Measurements from ENCODE around the gene ADAMTS10. TPM values are rescaled to one million over a fixed set of nuclear protein-coding genes. Genes with fewer than 3 reads are reported as not detected.

The ADAMTS10 gene
- total and polyA plus RNA-seq, 3 experiments from 2014 or later, result 1.3 to 16.2 (median 13.2) TPM

GRCh38 chr19:8532225-8532624, 78.3 kb downstream of the ADAMTS10 start:
- ChIA-PET CTCF (interaction anchor here (0.6 to 1.4 kb wide), 3 partner anchors 10 to 47 kb away, joined by 3 read pairs; no protein-coding TSS in a partner anchor), POLR2A (no interaction called here)
- Mint-ChIP-seq H3K4me1 (peaks cover 7 to 13% (median 11%) of the 10 kb centered on the region in 3 donors), H3K27ac (peak overlapping the region in 2 of 8 donors; percentile 29 to 41), H3K36me3 (peaks cover 20 to 72% (median 27%) of the 10 kb centered on the region in 3 donors), H3K9me3 (no peaks in the 10 kb centered on the region), H3K4me3 (no peak overlapping the region), H3K27me3 (peaks cover 0 to 1% of the 10 kb centered on the region in 2 donors)
- peaks cover 30% of the 10 kb centered on the region for H3K36me3 ChIP-seq (ENCODE audit: insufficient read depth, low read length)
- DNase-seq, result no peak
- no peak overlapping the region for H3K27ac ChIP-seq (ENCODE audit: low read depth, low read length)
- H3K9me3 ChIP-seq (ENCODE audit: low read length), result no peaks in the 10 kb centered on the region
- no peak overlapping the region for H3K4me3 ChIP-seq (ENCODE audit: low read length)
- H3K27me3 ChIP-seq (ENCODE audit: insufficient read depth, low read length, poor library complexity, severe bottlenecking), result no peaks in the 10 kb centered on the region
- no peaks in the 10 kb centered on the region for H3K4me1 ChIP-seq (ENCODE audit: insufficient read depth, low read length)

- H3K9me3 ChIP-seq (ENCODE audit: low read length), result no peaks in the 10 kb centered on the region
- no peak overlapping the region for H3K27ac ChIP-seq (ENCODE audit: low read depth, low read length)
- Mint-ChIP-seq H3K9me3 (no peaks in the 10 kb centered on the region), H3K27ac (no peak overlapping the region), H3K4me1 (peaks cover 9 to 16% (median 13%) of the 10 kb centered on the region in 3 donors), H3K36me3 (peaks cover 20 to 66% (median 29%) of the 10 kb centered on the region in 3 donors), H3K27me3 (peaks cover 0 to 1% of the 10 kb centered on the region in 2 donors), H3K4me3 (no peak overlapping the region)
- peaks cover 26% of the 10 kb centered on the region for H3K36me3 ChIP-seq (ENCODE audit: insufficient read depth, low read length)
- H3K4me1 ChIP-seq (ENCODE audit: insufficient read depth, low read length), result no peaks in the 10 kb centered on the region
- no peak for DNase-seq
- ChIA-PET CTCF (interaction anchor here (0.8 to 1.6 kb wide), 4 partner anchors 11 to 48 kb away, joined by 3 to 4 read pairs (median 4); no protein-coding TSS in a partner anchor), POLR2A (interaction anchor here (0.6 to 1.5 kb wide), 3 partner anchors 36 to 1825 kb away, joined by 3 to 6 read pairs (median 3); no protein-coding TSS in a partner anchor)
- H3K4me3 ChIP-seq (ENCODE audit: low read length), result no peak overlapping the region
- no peaks in the 10 kb centered on the region for H3K27me3 ChIP-seq (ENCODE audit: insufficient read depth, low read length, poor library complexity, severe bottlenecking)
These were observed 79.0 kb downstream of the ADAMTS10 start for GRCh38 chr19:8531470-8531869.

Other genes with a start within 250 kb of the ADAMTS10 start
- gene ANGPTL4, start 246.6 kb downstream of the ADAMTS10 start, total RNA-seq, result not detected
- 0.28 TPM for gene ANGPTL4, start 246.6 kb downstream of the ADAMTS10 start, polyA plus RNA-seq
- 10 to 100 TPM; 61.7 to 69.7 TPM for gene RAB11B, start 220.4 kb downstream of the ADAMTS10 start, total RNA-seq
- gene RAB11B, start 220.4 kb downstream of the ADAMTS10 start, polyA plus RNA-seq, result 87.4 TPM
- gene MARCHF2, start 197.4 kb downstream of the ADAMTS10 start, total RNA-seq, result 10 to 100 TPM; 13.1 to 14.1 TPM
- gene MARCHF2, start 197.4 kb downstream of the ADAMTS10 start, polyA plus RNA-seq, result 51.0 TPM
- 100 to 1,000 TPM; 336 to 338 TPM for gene HNRNPM, start 165.7 kb downstream of the ADAMTS10 start, total RNA-seq
- 311 TPM for gene HNRNPM, start 165.7 kb downstream of the ADAMTS10 start, polyA plus RNA-seq
- under 1 TPM; 0.55 to 0.64 TPM for gene PRAM1, start 108.1 kb downstream of the ADAMTS10 start, total RNA-seq
- gene PRAM1, start 108.1 kb downstream of the ADAMTS10 start, polyA plus RNA-seq, result 0.39 TPM
- gene ZNF414, start 96.5 kb downstream of the ADAMTS10 start, total RNA-seq, result 10 to 100 TPM; 25.7 to 26.0 TPM
- gene ZNF414, start 96.5 kb downstream of the ADAMTS10 start, polyA plus RNA-seq, result 18.0 TPM
- 10 to 100 TPM; 68.0 to 81.3 TPM for gene MYO1F, start 33.3 kb downstream of the ADAMTS10 start, total RNA-seq
- 161 TPM for gene MYO1F, start 33.3 kb downstream of the ADAMTS10 start, polyA plus RNA-seq
- gene NFILZ, start 19.9 kb upstream of the ADAMTS10 start, total RNA-seq, result not detected
- not detected for gene NFILZ, start 19.9 kb upstream of the ADAMTS10 start, polyA plus RNA-seq
- gene ACTL9, start 88.1 kb upstream of the ADAMTS10 start, total RNA-seq, result not detected
- not detected for gene ACTL9, start 88.1 kb upstream of the ADAMTS10 start, polyA plus RNA-seq
- gene OR2Z1, start 110.9 kb upstream of the ADAMTS10 start, total RNA-seq, result not detected
- not detected for gene OR2Z1, start 110.9 kb upstream of the ADAMTS10 start, polyA plus RNA-seq
- 10 to 100 TPM; 23.9 to 25.2 TPM for gene ZNF558, start 221.6 kb upstream of the ADAMTS10 start, total RNA-seq
- 7.3 TPM for gene ZNF558, start 221.6 kb upstream of the ADAMTS10 start, polyA plus RNA-seq
- gene MBD3L1, start 221.7 kb upstream of the ADAMTS10 start, total RNA-seq, result not detected
- gene MBD3L1, start 221.7 kb upstream of the ADAMTS10 start, polyA plus RNA-seq, result not detected

Measured in CD8-positive, alpha-beta memory T cell (primary cell).